Epithelial cell of proximal tubule (primary cell): ENCODE results near the gene FAM181A. TPM values are rescaled to one million over a fixed set of nuclear protein-coding genes. Genes with fewer than 3 reads are reported as not detected.

Experiments used
- DNase-seq: peaks from one replicate; pipeline ENCODE4 v3.0.0-alpha.2; 2011; ENCODE audit warnings: low read depth
- H3K4me3 ChIP-seq: 2 replicates; pipeline ENCODE4 v1.5.1; 2011; ENCODE audit warnings: low read depth, mild to moderate bottlenecking, low read length
- total RNA-seq: library from RNA; depleted of rRNA; stranded (reverse); fragments of >200 nt; gene quantifications from 2 replicates; pipeline ENCODE4 v1.2.3, GENCODE V29; 2015
- TF ChIP-seq, protein P1 (sequence below): conservative IDR thresholded peaks from 2 replicates; pipeline ENCODE4 v1.5.1; 2012; ENCODE audit warnings: low read depth, mild to moderate bottlenecking, low read length

FAM181A gene
- total RNA-seq, 1 donor from 2014 or later, result not detected

DNA sequence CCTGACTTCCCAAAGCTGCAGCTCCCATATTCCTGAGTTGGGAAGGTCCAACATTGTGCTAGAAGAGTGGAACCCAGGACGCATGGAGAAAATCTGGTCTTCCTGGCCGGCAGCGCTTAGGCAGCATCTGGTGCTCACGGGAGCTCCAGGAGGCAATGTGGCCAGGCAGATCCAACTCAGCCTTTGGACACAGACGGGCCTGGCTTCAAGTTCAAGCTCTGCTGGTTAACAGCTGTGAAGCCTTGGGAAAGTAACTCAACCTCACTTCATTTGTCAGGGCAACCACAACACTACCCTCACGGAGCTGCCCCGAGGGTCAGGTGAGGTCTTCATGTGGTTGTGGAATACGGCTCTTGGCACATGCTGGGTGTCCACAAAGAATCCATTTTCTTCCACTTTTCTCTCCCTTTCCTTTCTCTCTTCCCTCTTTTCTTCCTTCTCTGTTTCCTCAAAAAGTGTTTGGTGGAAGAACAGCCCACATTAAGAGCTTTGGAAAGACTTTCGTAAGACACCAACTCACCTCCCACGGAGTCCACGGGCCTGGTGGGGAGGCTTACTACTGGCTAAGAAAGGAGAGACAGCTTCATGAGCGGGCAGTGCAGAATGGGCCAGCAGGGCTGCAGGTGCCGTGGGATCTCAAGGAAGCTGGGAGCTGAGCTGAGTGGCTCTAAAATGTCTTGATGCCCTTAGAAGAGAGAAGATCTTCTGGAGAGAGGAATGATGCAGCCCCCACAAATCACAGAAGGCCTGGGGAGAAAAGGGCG, 2.4 kb upstream of the FAM181A start:
- TF ChIP-seq, protein P1, sequence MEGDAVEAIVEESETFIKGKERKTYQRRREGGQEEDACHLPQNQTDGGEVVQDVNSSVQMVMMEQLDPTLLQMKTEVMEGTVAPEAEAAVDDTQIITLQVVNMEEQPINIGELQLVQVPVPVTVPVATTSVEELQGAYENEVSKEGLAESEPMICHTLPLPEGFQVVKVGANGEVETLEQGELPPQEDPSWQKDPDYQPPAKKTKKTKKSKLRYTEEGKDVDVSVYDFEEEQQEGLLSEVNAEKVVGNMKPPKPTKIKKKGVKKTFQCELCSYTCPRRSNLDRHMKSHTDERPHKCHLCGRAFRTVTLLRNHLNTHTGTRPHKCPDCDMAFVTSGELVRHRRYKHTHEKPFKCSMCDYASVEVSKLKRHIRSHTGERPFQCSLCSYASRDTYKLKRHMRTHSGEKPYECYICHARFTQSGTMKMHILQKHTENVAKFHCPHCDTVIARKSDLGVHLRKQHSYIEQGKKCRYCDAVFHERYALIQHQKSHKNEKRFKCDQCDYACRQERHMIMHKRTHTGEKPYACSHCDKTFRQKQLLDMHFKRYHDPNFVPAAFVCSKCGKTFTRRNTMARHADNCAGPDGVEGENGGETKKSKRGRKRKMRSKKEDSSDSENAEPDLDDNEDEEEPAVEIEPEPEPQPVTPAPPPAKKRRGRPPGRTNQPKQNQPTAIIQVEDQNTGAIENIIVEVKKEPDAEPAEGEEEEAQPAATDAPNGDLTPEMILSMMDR, result no peak
- no peak overlapping the region for H3K4me3 ChIP-seq
- DNase-seq, result no peak

DNA sequence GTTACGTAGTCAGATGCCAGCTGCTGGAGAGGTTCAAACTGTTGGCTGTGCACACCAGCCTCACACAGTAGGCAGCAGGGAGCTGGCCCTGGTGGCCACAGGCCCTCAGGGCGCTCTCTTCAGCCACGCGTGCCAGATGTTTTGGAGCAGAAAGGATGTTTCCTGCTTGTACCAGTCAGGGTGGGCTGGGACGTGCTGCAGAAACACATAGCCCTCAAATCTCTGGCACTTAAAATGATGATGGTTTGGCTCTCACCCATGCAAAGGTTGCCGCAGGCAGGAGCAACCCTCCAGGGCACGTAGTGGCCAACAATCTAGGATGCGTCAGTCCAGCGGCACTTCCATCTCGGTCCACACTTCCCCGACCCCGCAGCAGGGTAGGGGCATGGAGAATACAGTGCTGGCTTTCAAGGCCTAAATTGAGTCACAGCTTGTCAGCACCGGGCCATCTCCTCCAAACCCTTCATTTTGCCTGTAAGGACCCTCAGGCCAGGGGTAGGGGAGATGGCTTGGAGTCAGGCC, 1.7 kb upstream of the FAM181A start:
- H3K4me3 ChIP-seq, result no peak overlapping the region
- TF ChIP-seq, protein P1, result no peak
- no peak for DNase-seq

DNA sequence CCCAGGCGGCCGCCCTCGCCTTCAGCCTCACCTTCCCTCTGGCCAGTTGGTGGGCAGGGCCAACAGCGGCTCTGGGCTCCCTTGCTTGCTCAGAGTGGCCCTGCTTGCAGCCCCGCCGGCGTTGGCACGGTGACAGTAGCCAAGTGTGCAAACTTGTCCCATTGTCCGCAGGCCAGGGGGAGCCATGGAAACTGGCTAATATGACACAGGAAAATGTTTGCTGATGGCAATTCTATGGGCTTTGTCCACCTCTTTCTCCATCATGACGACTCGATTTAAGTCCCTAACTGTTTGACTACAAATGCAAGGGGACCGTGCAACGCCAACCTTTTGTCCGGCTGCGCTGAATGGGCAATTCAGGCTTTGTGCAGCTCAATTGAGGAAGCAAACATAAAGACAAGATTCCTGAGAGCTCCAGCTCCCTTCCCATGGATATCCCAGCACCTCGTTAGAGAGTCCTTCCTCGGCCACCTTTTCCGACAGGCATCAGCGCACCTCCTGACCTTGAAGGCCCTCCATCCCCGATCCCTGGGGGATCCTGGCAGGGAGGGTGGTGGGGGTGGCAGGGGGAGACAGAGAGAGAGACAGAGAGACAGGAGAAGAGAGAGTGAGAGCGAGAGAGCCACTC, 785 bp upstream of the FAM181A start:
- H3K4me3 ChIP-seq, result no peak overlapping the region
- TF ChIP-seq, protein P1, result no peak
- no peak for DNase-seq

DNA sequence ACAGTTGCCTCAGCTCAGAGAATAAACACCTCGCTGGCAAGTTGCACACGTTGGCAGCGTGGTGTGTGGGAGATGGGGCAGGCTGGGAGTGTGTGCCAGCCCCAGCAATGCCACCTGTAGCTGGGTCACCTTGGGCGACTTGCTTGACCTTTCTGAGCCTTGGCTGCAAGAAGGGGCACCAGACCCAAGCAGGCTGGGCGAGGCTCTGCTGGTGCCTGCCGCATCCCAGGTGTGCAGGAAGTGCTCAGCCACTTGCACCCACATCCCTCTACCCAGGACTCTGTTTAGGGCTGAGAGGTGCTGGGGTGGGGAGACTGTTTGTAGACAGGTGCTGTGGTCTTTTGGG, 629 bp downstream of the FAM181A start:
- TF ChIP-seq, protein P1, result no peak
- H3K4me3 ChIP-seq, result no peak overlapping the region
- no peak for DNase-seq

DNA sequence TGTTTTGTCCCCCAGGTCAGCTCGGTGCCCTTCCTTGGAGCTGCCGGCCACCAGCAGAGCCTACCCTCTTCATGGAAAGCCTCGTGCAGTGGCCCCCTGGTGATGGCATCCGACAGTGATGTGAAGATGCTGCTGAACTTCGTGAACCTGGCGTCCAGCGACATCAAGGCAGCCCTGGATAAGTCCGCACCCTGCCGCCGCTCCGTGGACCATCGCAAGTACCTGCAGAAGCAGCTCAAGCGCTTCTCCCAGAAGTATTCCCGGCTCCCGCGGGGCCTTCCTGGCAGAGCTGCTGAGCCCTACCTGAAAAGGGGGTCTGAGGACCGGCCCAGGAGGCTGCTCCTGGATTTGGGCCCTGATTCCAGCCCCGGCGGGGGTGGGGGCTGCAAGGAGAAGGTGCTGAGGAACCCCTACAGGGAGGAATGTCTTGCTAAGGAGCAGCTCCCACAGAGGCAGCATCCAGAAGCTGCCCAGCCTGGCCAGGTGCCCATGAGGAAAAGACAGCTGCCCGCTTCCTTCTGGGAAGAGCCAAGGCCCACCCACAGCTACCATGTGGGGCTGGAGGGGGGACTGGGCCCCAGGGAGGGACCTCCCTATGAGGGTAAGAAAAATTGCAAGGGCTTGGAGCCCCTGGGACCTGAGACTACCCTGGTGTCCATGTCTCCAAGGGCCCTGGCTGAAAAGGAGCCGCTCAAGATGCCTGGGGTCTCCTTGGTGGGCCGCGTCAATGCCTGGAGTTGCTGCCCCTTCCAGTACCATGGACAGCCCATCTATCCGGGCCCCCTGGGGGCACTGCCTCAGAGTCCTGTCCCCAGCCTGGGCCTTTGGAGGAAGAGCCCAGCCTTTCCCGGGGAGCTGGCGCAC, 1.3 kb downstream of the FAM181A start:
- DNase-seq, result no peak
- no peak overlapping the region for H3K4me3 ChIP-seq
- TF ChIP-seq, protein P1, result no peak

DNA sequence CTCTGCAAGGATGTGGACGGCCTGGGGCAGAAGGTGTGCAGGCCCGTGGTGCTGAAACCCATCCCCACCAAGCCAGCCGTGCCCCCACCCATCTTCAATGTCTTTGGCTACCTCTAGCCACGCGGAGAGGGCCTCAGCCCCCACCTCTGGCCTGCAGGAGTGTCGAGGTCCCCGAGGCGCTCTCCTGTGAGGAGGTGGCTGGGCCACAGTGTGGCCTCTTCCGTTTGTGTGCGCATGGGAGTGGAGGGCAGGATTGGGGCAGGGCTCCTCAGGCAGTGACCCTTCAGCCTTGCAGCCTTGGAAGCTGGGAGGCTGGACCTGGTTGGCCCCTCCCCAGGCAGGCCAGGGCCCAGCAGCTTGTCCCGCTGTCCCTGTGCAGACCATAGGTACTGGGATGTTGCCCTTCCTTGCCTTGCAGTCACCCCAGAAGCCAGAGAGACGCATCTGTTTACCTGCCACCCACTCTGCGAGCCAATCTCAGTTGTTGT, 1.9 kb downstream of the FAM181A start:
- DNase-seq, result no peak
- TF ChIP-seq, protein P1, result no peak
- H3K4me3 ChIP-seq, result no peak overlapping the region
